Activated T-cell treated with anti-CD3 and anti-CD28 coated beads, Interleukin-2, amount 50 U/mL, for 72 hours (primary cell): ENCODE results near the gene PDGFRA. TPM values are rescaled to one million over a fixed set of nuclear protein-coding genes. Genes with fewer than 3 reads are reported as not detected.

Experiments
- ATAC-seq, 2 donors: fragments of 150-1000 bp; cut with Tn5 transposase; replicated peaks in 1 of 2; 2 replicates each; pipeline ENCODE4 v1.10.0; 2021; ENCODE audit warnings: moderate library complexity in 2 of 2, mild to moderate bottlenecking in 1 of 2
- DNase-seq, 2 donors: peaks; one replicate each; pipeline ENCODE4 v3.0.0; 2021 to 2022; ENCODE audit warnings: mixed read lengths in 1 of 2
- H3K27ac Mint-ChIP-seq: one replicate; pipeline ENCODE4 v1.8.0; 2022; ENCODE audit warnings: mild to moderate bottlenecking, moderate library complexity, mixed read lengths
- H3K27me3 Mint-ChIP-seq: one replicate; pipeline ENCODE4 v1.8.0; 2022; ENCODE audit warnings: low read depth, mixed read lengths
- H3K36me3 Mint-ChIP-seq, 2 donors: one replicate each; pipeline ENCODE4 v1.8.0; 2022; ENCODE audit warnings: mixed read lengths in 2 of 2, mild to moderate bottlenecking in 1 of 2; ENCODE audit not compliant: insufficient read depth in 2 of 2
- H3K4me1 Mint-ChIP-seq: one replicate; pipeline ENCODE4 v1.8.0; 2022; ENCODE audit warnings: low read depth, mixed read lengths
- H3K4me3 Mint-ChIP-seq, 2 donors: one replicate each; pipeline ENCODE4 v1.8.0; 2022; ENCODE audit warnings: mild to moderate bottlenecking in 2 of 2, mixed read lengths in 2 of 2, moderate library complexity in 2 of 2
- H3K9me3 Mint-ChIP-seq, 2 donors: one replicate each; pipeline ENCODE4 v1.8.0; 2022; ENCODE audit warnings: mixed read lengths in 2 of 2
- total RNA-seq, 2 donors: library from RNA; stranded (reverse); gene quantifications; one replicate each; pipeline ENCODE4 v1.2.3, GENCODE V29; 2022

The PDGFRA gene
- total RNA-seq, 2 donors from 2014 or later: 0.43 TPM; not detected in 1

- peaks cover 21% of the 10 kb centered on the region for H3K27me3 Mint-ChIP-seq
- no peak overlapping the region for H3K4me3 Mint-ChIP-seq
- H3K36me3 Mint-ChIP-seq: no peaks in the 10 kb centered on the region
- H3K27ac Mint-ChIP-seq: no peak overlapping the region
- peaks cover 7% of the 10 kb centered on the region for H3K4me1 Mint-ChIP-seq
- DNase-seq: no peak
- ATAC-seq: no peak
- H3K9me3 Mint-ChIP-seq: no peaks in the 10 kb centered on the region
Observed at GRCh38 chr4:54215379-54216077, 13.6 kb upstream of the PDGFRA start.

- H3K27me3 Mint-ChIP-seq: peaks cover 38% of the 10 kb centered on the region
- no peaks in the 10 kb centered on the region for H3K36me3 Mint-ChIP-seq
- ATAC-seq (peak; percentile 81 to 83), DNase-seq (peak; percentile 50 to 62)
- H3K4me1 Mint-ChIP-seq: peaks cover 7% of the 10 kb centered on the region
- H3K4me3 Mint-ChIP-seq: peak overlapping the region; percentile 23 to 70
- no peak overlapping the region for H3K27ac Mint-ChIP-seq
- H3K9me3 Mint-ChIP-seq: no peaks in the 10 kb centered on the region
Observed at GRCh38 chr4:54217642-54218495, 11.2 kb upstream of the PDGFRA start.

- H3K9me3 Mint-ChIP-seq: no peaks in the 10 kb centered on the region
- peaks cover 46% of the 10 kb centered on the region for H3K27me3 Mint-ChIP-seq
- DNase-seq (no peak), ATAC-seq (no peak)
- H3K4me1 Mint-ChIP-seq: peaks cover 7% of the 10 kb centered on the region
- no peak overlapping the region for H3K4me3 Mint-ChIP-seq
- no peaks in the 10 kb centered on the region for H3K36me3 Mint-ChIP-seq
- H3K27ac Mint-ChIP-seq: no peak overlapping the region
Observed at GRCh38 chr4:54218736-54219135, 10.4 kb upstream of the PDGFRA start.

GRCh38 chr4:54224996-54225597 lies 4.0 kb upstream of the PDGFRA start:
- no peaks in the 10 kb centered on the region for H3K36me3 Mint-ChIP-seq
- no peak overlapping the region for H3K27ac Mint-ChIP-seq
- no peaks in the 10 kb centered on the region for H3K9me3 Mint-ChIP-seq
- H3K4me3 Mint-ChIP-seq: peak overlapping the region; percentile 71 to 85
- ATAC-seq: no peak
- H3K27me3 Mint-ChIP-seq: peaks cover 87% of the 10 kb centered on the region
- no peak for DNase-seq
- peaks cover 37% of the 10 kb centered on the region for H3K4me1 Mint-ChIP-seq

GRCh38 chr4:54225598-54226403 lies 3.3 kb upstream of the PDGFRA start:
- no peaks in the 10 kb centered on the region for H3K36me3 Mint-ChIP-seq
- H3K27me3 Mint-ChIP-seq: peaks cover 93% of the 10 kb centered on the region
- ATAC-seq (no peak), DNase-seq (no peak)
- peak overlapping the region; percentile 71 to 85 for H3K4me3 Mint-ChIP-seq
- H3K27ac Mint-ChIP-seq: no peak overlapping the region
- H3K4me1 Mint-ChIP-seq: peaks cover 41% of the 10 kb centered on the region
- no peaks in the 10 kb centered on the region for H3K9me3 Mint-ChIP-seq

- Mint-ChIP-seq H3K27me3 (peaks cover 95% of the 10 kb centered on the region), H3K36me3 (no peaks in the 10 kb centered on the region), H3K27ac (no peak overlapping the region), H3K9me3 (no peaks in the 10 kb centered on the region), H3K4me1 (peaks cover 45% of the 10 kb centered on the region), H3K4me3 (peak overlapping the region; percentile 71 to 85)
- ATAC-seq: no peak
- DNase-seq: no peak
Observed at GRCh38 chr4:54226404-54227255, 2.5 kb upstream of the PDGFRA start.

- no peak overlapping the region for H3K27ac Mint-ChIP-seq
- ATAC-seq: peak; percentile 30
Observed at GRCh38 chr4:54227256-54228055, 1.6 kb upstream of the PDGFRA start.

GRCh38 chr4:54228056-54228527 lies 1.0 kb upstream of the PDGFRA start:
- peaks cover 49% of the 10 kb centered on the region for H3K4me1 Mint-ChIP-seq
- H3K27ac Mint-ChIP-seq: no peak overlapping the region
- peak overlapping the region; percentile 71 to 85 for H3K4me3 Mint-ChIP-seq
- ATAC-seq (peak; percentile 67 to 71), DNase-seq (peak; percentile 68 to 70)
- H3K36me3 Mint-ChIP-seq: no peaks in the 10 kb centered on the region
- H3K9me3 Mint-ChIP-seq: no peaks in the 10 kb centered on the region
- H3K27me3 Mint-ChIP-seq: peaks cover 94% of the 10 kb centered on the region

More at GRCh38 chr4:54227256-54228055, 1.6 kb upstream of the PDGFRA start:
- Mint-ChIP-seq H3K4me3 (peak overlapping the region; percentile 71 to 85), H3K27me3 (peaks cover 98% of the 10 kb centered on the region), H3K9me3 (no peaks in the 10 kb centered on the region), H3K4me1 (peaks cover 49% of the 10 kb centered on the region), H3K36me3 (no peaks in the 10 kb centered on the region)
- DNase-seq: no peak

- ATAC-seq (no peak), DNase-seq (no peak)
- Mint-ChIP-seq H3K27ac (no peak overlapping the region), H3K27me3 (peaks cover 90% of the 10 kb centered on the region), H3K4me3 (peak overlapping the region; percentile 71 to 85), H3K36me3 (no peaks in the 10 kb centered on the region), H3K9me3 (no peaks in the 10 kb centered on the region), H3K4me1 (peaks cover 50% of the 10 kb centered on the region)
Observed at GRCh38 chr4:54228546-54228945, 547 bp upstream of the PDGFRA start.

GRCh38 chr4:54229631-54230483 lies 764 bp downstream of the PDGFRA start:
- Mint-ChIP-seq H3K36me3 (no peaks in the 10 kb centered on the region), H3K4me1 (peaks cover 61% of the 10 kb centered on the region)

More at GRCh38 chr4:54229631-54230483, 764 bp downstream of the PDGFRA start:
- DNase-seq (peak; percentile 15 to 18), ATAC-seq (no peak)
- Mint-ChIP-seq H3K4me3 (peak overlapping the region; percentile 47 to 66), H3K9me3 (no peaks in the 10 kb centered on the region), H3K27ac (no peak overlapping the region), H3K27me3 (peaks cover 88% of the 10 kb centered on the region)
